Activated T-cell treated with anti-CD3 and anti-CD28 coated beads, Interleukin-2, amount 50 U/mL, for 24 hours (primary cell): ENCODE measurements around the gene GRK2.
"Not testable (repeated sequence)": the region's sequence is repeated elsewhere in the genome, so short reads cannot be mapped to it uniquely, and the experiment has no call there.

Experiments used
- DNase-seq: peaks from one replicate; pipeline ENCODE4 v3.0.0-alpha.2; 2020
- H3K27ac Mint-ChIP-seq: 2 replicates; pipeline ENCODE4 v1.8.0; 2020; ENCODE audit warnings: mild to moderate bottlenecking, mixed read lengths
- H3K27me3 Mint-ChIP-seq: 2 replicates; pipeline ENCODE4 v1.8.0; 2020; ENCODE audit warnings: mixed read lengths
- H3K36me3 Mint-ChIP-seq: 2 replicates; pipeline ENCODE4 v1.8.0; 2020; ENCODE audit warnings: low read depth, mixed read lengths
- H3K4me1 Mint-ChIP-seq: 2 replicates; pipeline ENCODE4 v1.8.0; 2020; ENCODE audit warnings: low read depth, mixed read lengths
- H3K4me3 Mint-ChIP-seq: 2 replicates; pipeline ENCODE4 v1.8.0; 2020; ENCODE audit warnings: mild to moderate bottlenecking, moderate library complexity, mixed read lengths
- H3K9me3 Mint-ChIP-seq: 2 replicates; pipeline ENCODE4 v1.8.0; 2020; ENCODE audit warnings: mixed read lengths

Gene GRK2

GRCh38 chr11:67247946-67248550, 18.2 kb upstream of the GRK2 start:
- Mint-ChIP-seq H3K36me3 (peaks cover 99% of the 10 kb centered on the region), H3K27me3 (no peaks in the 10 kb centered on the region), H3K4me3 (no peak overlapping the region), H3K4me1 (peaks cover 80% of the 10 kb centered on the region), H3K27ac (peak overlapping the region; percentile 73), H3K9me3 (no peaks in the 10 kb centered on the region)
- DNase-seq: no peak

DNA sequence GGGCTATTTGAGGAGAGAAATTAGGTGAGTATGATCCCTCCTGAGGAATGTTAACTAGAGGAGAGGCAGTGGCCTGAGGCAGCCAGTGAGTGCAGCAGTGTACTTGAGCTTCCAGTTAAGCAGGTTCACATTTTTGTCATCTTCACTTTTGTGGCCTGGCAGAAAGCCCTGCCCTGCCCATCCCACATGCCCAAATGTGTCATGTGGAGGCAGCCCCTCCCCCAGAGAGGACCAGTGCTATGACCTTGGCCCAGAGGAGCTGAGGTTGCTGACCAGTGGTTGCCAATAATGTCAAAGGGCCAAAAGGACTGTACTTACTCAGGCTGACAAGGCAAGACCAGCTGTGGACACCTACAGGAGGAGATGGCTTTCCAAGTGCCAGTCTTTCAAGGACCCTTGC, 17.6 kb upstream of the GRK2 start:
- H3K4me3 Mint-ChIP-seq: no peak overlapping the region
- DNase-seq: no peak
- no peaks in the 10 kb centered on the region for H3K9me3 Mint-ChIP-seq
- no peaks in the 10 kb centered on the region for H3K27me3 Mint-ChIP-seq
- H3K27ac Mint-ChIP-seq: peak overlapping the region; percentile 73
- H3K36me3 Mint-ChIP-seq: peaks cover 99% of the 10 kb centered on the region
- peaks cover 82% of the 10 kb centered on the region for H3K4me1 Mint-ChIP-seq

DNA sequence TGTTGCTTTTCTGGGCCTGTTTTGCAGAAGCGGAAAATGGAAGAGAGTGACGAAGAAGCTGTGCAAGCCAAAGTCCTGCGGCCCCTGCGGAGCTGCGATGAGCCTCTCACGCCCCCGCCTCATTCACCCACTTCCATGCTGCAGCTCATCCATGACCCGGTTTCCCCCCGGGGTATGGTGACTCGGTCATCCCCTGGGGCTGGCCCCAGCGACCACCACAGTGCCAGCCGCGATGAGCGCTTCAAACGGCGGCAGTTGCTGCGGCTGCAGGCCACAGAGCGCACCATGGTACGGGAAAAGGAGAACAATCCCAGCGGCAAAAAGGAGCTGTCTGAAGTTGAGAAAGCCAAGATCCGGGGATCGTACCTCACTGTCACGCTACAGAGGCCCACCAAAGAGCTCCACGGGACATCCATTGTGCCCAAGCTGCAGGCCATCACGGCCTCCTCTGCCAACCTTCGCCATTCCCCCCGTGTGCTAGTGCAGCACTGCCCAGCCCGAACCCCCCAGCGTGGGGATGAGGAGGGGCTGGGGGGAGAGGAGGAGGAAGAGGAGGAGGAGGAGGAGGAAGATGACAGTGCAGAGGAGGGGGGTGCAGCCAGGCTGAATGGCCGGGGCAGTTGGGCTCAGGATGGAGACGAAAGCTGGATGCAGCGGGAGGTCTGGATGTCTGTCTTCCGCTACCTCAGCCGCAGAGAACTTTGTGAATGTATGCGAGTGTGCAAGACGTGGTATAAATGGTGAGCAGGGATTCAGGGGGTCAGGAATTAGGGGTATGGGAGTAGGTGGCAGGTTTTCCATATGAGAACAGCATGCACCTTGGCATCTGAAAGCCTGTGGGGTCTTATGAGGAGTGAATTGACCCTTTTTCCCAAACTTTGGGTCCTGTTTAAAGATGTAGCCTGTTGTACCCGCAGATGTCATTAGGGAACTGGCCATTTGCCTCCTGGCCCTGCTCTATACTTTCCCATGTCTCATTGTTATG, 15.9 kb upstream of the GRK2 start:
- Mint-ChIP-seq H3K27ac (peak overlapping the region; percentile 77), H3K4me1 (peaks cover 71% of the 10 kb centered on the region), H3K27me3 (no peaks in the 10 kb centered on the region), H3K4me3 (no peak overlapping the region), H3K36me3 (peaks cover 99% of the 10 kb centered on the region), H3K9me3 (no peaks in the 10 kb centered on the region)
- DNase-seq: no peak

- Mint-ChIP-seq H3K9me3 (no peaks in the 10 kb centered on the region), H3K27me3 (no peaks in the 10 kb centered on the region), H3K27ac (peak overlapping the region; percentile 70), H3K4me1 (peaks cover 58% of the 10 kb centered on the region), H3K36me3 (peaks cover 99% of the 10 kb centered on the region), H3K4me3 (no peak overlapping the region)
- DNase-seq: no peak
Measured at GRCh38 chr11:67251841-67252240, 14.4 kb upstream of the GRK2 start.

- H3K9me3 Mint-ChIP-seq: no peaks in the 10 kb centered on the region
Measured at GRCh38 chr11:67252831-67253239, 13.4 kb upstream of the GRK2 start.

DNA sequence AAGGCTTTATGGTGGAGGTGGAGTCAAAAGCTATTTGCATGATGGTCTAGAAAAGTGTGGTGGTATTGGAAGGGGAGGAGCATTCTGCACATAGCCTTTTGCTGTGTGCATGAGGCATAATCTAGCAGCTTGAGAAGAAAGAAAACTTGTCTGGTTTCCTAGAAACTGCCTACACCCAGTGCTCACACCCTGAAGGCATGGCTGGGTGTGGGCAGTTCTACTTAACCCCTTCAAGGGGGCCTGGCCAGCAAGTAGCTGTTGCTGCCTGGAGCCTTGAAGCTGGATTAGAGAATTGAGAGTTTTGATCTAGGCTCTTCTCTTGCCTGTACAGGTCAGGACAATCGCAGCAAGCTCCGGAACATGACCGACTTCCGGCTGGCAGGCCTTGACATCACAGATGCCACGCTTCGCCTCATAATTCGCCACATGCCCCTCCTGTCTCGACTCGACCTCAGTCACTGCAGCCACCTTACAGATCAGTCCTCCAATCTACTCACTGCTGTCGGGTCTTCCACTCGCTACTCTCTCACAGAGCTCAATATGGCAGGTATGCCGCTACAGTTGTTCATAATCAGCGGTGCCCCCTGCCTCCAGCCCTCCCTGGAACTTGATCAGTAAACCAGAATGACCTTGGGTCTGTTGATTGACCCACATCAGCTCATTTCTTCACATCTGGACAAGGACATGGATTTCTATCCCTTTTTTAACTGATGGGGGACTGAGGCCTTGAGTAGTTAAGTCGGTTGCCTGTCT, 12.2 kb upstream of the GRK2 start:
- no peaks in the 10 kb centered on the region for H3K9me3 Mint-ChIP-seq
- H3K27ac Mint-ChIP-seq: peak overlapping the region; percentile 70
- peaks cover 47% of the 10 kb centered on the region for H3K4me1 Mint-ChIP-seq
- H3K27me3 Mint-ChIP-seq: no peaks in the 10 kb centered on the region
- H3K4me3 Mint-ChIP-seq: no peak overlapping the region
- H3K36me3 Mint-ChIP-seq: peaks cover 86% of the 10 kb centered on the region
- no peak for DNase-seq

More at GRCh38 chr11:67252831-67253239, 13.4 kb upstream of the GRK2 start:
- H3K36me3 Mint-ChIP-seq: peaks cover 99% of the 10 kb centered on the region
- no peaks in the 10 kb centered on the region for H3K27me3 Mint-ChIP-seq
- no peak overlapping the region for H3K4me3 Mint-ChIP-seq
- H3K27ac Mint-ChIP-seq: peak overlapping the region; percentile 70
- H3K4me1 Mint-ChIP-seq: peaks cover 57% of the 10 kb centered on the region
- DNase-seq: no peak

GRCh38 chr11:67254798-67255197, 11.5 kb upstream of the GRK2 start:
- DNase-seq: no peak
- peaks cover 79% of the 10 kb centered on the region for H3K36me3 Mint-ChIP-seq
- no peaks in the 10 kb centered on the region for H3K9me3 Mint-ChIP-seq
- H3K27me3 Mint-ChIP-seq: no peaks in the 10 kb centered on the region
- H3K4me3 Mint-ChIP-seq: no peak overlapping the region
- peak overlapping the region; percentile 70 for H3K27ac Mint-ChIP-seq
- peaks cover 42% of the 10 kb centered on the region for H3K4me1 Mint-ChIP-seq

DNA sequence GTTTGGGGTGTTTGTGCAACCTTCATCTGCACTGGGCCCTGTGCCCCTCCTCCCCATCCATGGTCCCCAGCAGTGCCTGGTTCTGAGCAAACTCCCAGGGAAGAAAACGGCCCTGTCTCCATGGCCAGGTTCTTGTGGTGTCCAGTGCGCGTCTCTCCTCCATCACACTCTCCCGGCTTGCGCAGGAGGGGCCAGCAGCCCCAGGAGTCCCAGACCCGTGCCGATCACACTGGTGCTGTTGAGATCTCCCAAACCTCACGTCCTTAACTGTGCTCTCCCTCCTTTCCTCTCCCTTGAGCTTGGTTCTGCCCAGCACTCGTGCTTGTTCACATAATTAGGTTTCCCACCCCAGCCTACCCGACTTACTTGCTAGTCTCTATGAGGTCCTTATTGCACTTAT, 10.9 kb upstream of the GRK2 start:
- H3K36me3 Mint-ChIP-seq: peaks cover 73% of the 10 kb centered on the region
- H3K9me3 Mint-ChIP-seq: no peaks in the 10 kb centered on the region
- no peak for DNase-seq

DNA sequence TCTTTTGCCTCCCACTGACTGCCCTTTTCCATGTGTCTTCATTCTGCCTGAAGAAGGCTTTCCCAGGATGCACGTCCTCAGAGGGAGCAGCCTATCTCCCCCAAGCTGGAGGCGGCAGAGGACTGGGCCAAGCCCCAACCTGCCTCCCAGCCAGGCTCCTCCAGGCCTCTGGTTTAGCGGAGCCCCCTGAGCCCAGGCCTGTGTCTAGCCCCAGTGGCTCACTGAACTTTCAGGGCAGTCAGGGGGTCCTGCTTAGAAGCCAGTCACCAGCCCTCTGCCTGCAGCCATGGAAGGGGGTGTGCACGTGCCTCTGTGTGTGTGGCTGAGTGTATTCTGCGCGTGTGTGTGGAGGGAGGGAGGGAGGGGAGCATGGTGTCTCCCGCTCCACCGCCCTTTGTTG, 10.4 kb upstream of the GRK2 start:
- Mint-ChIP-seq H3K27ac (peak overlapping the region; percentile 70), H3K4me1 (peaks cover 33% of the 10 kb centered on the region)
- DNase-seq: no peak

More for the DNA sequence above, 10.9 kb upstream of the GRK2 start:
- Mint-ChIP-seq H3K27me3 (no peaks in the 10 kb centered on the region), H3K4me1 (peaks cover 38% of the 10 kb centered on the region), H3K27ac (peak overlapping the region; percentile 70), H3K4me3 (no peak overlapping the region)

GRCh38 chr11:67256477-67257135, 9.7 kb upstream of the GRK2 start:
- Mint-ChIP-seq H3K4me3 (no peak overlapping the region), H3K27ac (peak overlapping the region; percentile 78), H3K9me3 (no peaks in the 10 kb centered on the region), H3K36me3 (peaks cover 61% of the 10 kb centered on the region), H3K27me3 (no peaks in the 10 kb centered on the region), H3K4me1 (peaks cover 33% of the 10 kb centered on the region)
- DNase-seq: no peak

More for the DNA sequence above, 10.4 kb upstream of the GRK2 start:
- Mint-ChIP-seq H3K27me3 (no peaks in the 10 kb centered on the region), H3K36me3 (peaks cover 68% of the 10 kb centered on the region), H3K9me3 (no peaks in the 10 kb centered on the region), H3K4me3 (no peak overlapping the region)

- peaks cover 23% of the 10 kb centered on the region for H3K36me3 Mint-ChIP-seq
- no peak overlapping the region for H3K4me3 Mint-ChIP-seq
- peak; percentile 29 for DNase-seq
- no peaks in the 10 kb centered on the region for H3K9me3 Mint-ChIP-seq
- H3K4me1 Mint-ChIP-seq: peaks cover 48% of the 10 kb centered on the region
- H3K27ac Mint-ChIP-seq: no peak overlapping the region
- no peaks in the 10 kb centered on the region for H3K27me3 Mint-ChIP-seq
Measured at GRCh38 chr11:67260406-67260805, 5.9 kb upstream of the GRK2 start.

- H3K4me3 Mint-ChIP-seq: peak overlapping the region; percentile 63
- not testable (repeated sequence) for H3K27me3 Mint-ChIP-seq, H3K9me3 Mint-ChIP-seq
- H3K36me3 Mint-ChIP-seq: peaks cover 16% of the 10 kb centered on the region
- H3K4me1 Mint-ChIP-seq: peaks cover 54% of the 10 kb centered on the region
- H3K27ac Mint-ChIP-seq: peak overlapping the region; percentile 45
- DNase-seq: peak; percentile 76
Measured at GRCh38 chr11:67260885-67261639, 5.2 kb upstream of the GRK2 start.

DNA sequence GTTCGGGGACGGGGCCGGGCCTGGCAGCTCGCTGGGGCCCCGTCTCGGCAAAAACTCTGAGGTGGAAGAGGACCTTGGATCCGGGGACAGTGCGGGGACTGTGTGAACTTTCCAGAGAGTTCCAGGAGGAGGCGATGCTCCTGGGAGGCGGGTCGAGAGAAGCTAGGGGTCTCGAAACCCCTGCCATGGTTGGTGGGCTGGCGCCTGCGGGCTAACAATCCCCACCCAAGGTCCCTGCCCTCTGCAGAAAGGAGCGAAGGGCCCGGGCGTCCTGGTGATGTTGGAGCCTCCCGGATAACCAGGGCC, 4.7 kb upstream of the GRK2 start:
- H3K4me3 Mint-ChIP-seq: peak overlapping the region; percentile 63
- no peaks in the 10 kb centered on the region for H3K27me3 Mint-ChIP-seq
- DNase-seq: no peak
- peaks cover 11% of the 10 kb centered on the region for H3K36me3 Mint-ChIP-seq
- H3K9me3 Mint-ChIP-seq: no peaks in the 10 kb centered on the region
- peaks cover 55% of the 10 kb centered on the region for H3K4me1 Mint-ChIP-seq
- H3K27ac Mint-ChIP-seq: peak overlapping the region; percentile 13
